Ascending aorta (tissue), 2 donors: Measurements from ENCODE around the gene CLK3. TPM values are rescaled to one million over a fixed set of nuclear protein-coding genes. Genes with fewer than 3 reads are reported as not detected.

ENCODE experiments used
- DNase-seq, 2 donors: peaks; one replicate each; pipeline ENCODE4 v3.0.0-alpha.2; 2019; ENCODE audit warnings: low spot score in 2 of 2
- H3K27ac ChIP-seq, 2 donors: fragments of 200-600 bp; sonication (generic); one replicate each; pipeline ENCODE4 v1.5.1; 2016 to 2017; ENCODE audit warnings: mild to moderate bottlenecking in 1 of 2
- H3K27me3 ChIP-seq: fragments of 200-600 bp; sonication (generic); one replicate; pipeline ENCODE4 v1.5.1; 2017
- H3K36me3 ChIP-seq, 2 donors: fragments of 200-600 bp; sonication (generic); one replicate each; pipeline ENCODE4 v1.5.1; 2016
- H3K4me1 ChIP-seq, 2 donors: fragments of 200-600 bp; sonication (generic); one replicate each; pipeline ENCODE4 v1.5.1; 2016 to 2017; ENCODE audit warnings: mild to moderate bottlenecking in 1 of 2
- H3K4me3 ChIP-seq, 2 donors: fragments of 200-600 bp; sonication (generic); one replicate each; pipeline ENCODE4 v1.5.1; 2016 to 2017; ENCODE audit warnings: mild to moderate bottlenecking in 1 of 2
- H3K9me3 ChIP-seq, 2 donors: fragments of 200-600 bp; sonication (generic); one replicate each; pipeline ENCODE4 v1.5.1; 2016
- intact Hi-C: fragments of 100-400 bp; cut with DNase I; formaldehyde crosslinking; loops from one replicate; pipeline ENCODE4 v1.15.1; 2023
- total RNA-seq: library from RNA; depleted of rRNA; stranded (reverse); fragments of >200 nt; gene quantifications from one replicate; pipeline ENCODE4 v1.1.0, GENCODE V29; 2016
- TF ChIP-seq, protein P1 (sequence below), 3 experiments: fragments of 200-600 bp in 2 of 3; fragments of 450-650 bp in 1 of 3; sonication (generic) in 2 of 3; IDR thresholded peaks; one replicate each; pipeline ENCODE4 v1.5.1; 2016 to 2019; ENCODE audit warnings: antibody characterized with exemption in 3 of 3, mild to moderate bottlenecking in 1 of 3, moderate library complexity in 1 of 3

Gene CLK3
- total RNA-seq, 1 donor from 2014 or later = 154 TPM

- no peaks in the 10 kb centered on the region for H3K27me3 ChIP-seq
- no peaks in the 10 kb centered on the region for H3K36me3 ChIP-seq
- intact Hi-C loops = no loop called here
- TF ChIP-seq, protein P1, sequence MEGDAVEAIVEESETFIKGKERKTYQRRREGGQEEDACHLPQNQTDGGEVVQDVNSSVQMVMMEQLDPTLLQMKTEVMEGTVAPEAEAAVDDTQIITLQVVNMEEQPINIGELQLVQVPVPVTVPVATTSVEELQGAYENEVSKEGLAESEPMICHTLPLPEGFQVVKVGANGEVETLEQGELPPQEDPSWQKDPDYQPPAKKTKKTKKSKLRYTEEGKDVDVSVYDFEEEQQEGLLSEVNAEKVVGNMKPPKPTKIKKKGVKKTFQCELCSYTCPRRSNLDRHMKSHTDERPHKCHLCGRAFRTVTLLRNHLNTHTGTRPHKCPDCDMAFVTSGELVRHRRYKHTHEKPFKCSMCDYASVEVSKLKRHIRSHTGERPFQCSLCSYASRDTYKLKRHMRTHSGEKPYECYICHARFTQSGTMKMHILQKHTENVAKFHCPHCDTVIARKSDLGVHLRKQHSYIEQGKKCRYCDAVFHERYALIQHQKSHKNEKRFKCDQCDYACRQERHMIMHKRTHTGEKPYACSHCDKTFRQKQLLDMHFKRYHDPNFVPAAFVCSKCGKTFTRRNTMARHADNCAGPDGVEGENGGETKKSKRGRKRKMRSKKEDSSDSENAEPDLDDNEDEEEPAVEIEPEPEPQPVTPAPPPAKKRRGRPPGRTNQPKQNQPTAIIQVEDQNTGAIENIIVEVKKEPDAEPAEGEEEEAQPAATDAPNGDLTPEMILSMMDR (IDR thresholded peaks at IDR 0.05) = no peak
- DNase-seq = no peak
- H3K4me1 ChIP-seq = peaks cover 0 to 4% of the 10 kb centered on the region in 2 donors
- H3K4me3 ChIP-seq = no peak overlapping the region
- no peaks in the 10 kb centered on the region for H3K9me3 ChIP-seq
- no peak overlapping the region for H3K27ac ChIP-seq
Observed at GRCh38 chr15:74603789-74604705, 11.6 kb upstream of the CLK3 start.

DNA sequence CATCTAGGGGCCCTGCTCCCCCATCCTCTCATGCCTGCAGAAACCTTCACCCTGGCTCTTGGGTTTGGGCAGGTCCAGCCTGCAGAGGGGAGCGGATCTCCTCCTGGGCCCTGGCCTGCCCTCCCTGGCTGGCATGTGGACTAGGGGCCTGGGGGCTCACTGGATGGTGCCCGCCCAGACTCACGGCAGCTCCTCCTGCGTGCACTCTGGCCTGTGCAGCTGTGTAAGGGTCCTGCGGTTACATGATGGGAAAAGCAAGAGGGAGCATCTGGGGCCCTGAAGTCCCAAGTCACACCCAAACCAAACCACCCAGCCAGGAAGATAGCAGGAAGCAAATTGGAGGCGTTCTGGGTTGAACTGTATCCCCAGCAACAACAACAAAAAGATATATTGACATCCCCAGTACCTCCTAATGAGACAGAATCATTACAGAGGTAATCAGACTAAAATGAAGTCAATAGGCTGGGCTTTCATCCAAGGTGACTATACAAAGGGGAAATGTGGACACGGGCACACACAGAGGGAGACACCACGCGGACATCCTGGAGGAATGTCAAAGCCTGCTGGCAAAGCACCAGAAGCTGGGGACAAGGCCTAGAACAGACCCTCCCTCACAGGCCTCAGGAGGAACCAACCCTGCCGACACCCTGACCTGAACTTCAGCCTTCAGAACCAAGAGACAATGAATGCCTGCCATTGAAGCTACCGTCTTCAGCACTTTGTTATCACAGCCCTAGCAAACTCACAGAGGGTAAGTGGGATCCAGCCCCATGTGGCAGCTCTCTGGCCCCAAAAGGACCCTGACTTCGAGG lies 10.4 kb upstream of the CLK3 start:
- Histone ChIP-seq H3K27me3 (no peaks in the 10 kb centered on the region), H3K4me3 (no peak overlapping the region), H3K9me3 (no peaks in the 10 kb centered on the region), H3K36me3 (no peaks in the 10 kb centered on the region), H3K4me1 (no peaks in the 10 kb centered on the region), H3K27ac (no peak overlapping the region)
- intact Hi-C loops = no loop called here
- DNase-seq = no peak
- TF ChIP-seq, protein P1 (IDR thresholded peaks at IDR 0.05) = no peak

GRCh38 chr15:74605795-74606150 lies 9.9 kb upstream of the CLK3 start:
- no peak overlapping the region for H3K4me3 ChIP-seq
- TF ChIP-seq, protein P1 (IDR thresholded peaks at IDR 0.05) = no peak
- no peak overlapping the region for H3K27ac ChIP-seq
- H3K9me3 ChIP-seq = no peaks in the 10 kb centered on the region
- DNase-seq = no peak
- no peaks in the 10 kb centered on the region for H3K27me3 ChIP-seq
- H3K36me3 ChIP-seq = no peaks in the 10 kb centered on the region
- no peaks in the 10 kb centered on the region for H3K4me1 ChIP-seq
- intact Hi-C loops = no loop called here

- Histone ChIP-seq H3K4me1 (no peaks in the 10 kb centered on the region), H3K27ac (no peak overlapping the region), H3K4me3 (no peak overlapping the region), H3K9me3 (no peaks in the 10 kb centered on the region), H3K27me3 (no peaks in the 10 kb centered on the region), H3K36me3 (no peaks in the 10 kb centered on the region)
- intact Hi-C loops = no loop called here
- DNase-seq = no peak
- TF ChIP-seq, protein P1 (IDR thresholded peaks at IDR 0.05) = no peak
Observed at GRCh38 chr15:74608786-74609185, 6.8 kb upstream of the CLK3 start.

GRCh38 chr15:74609938-74610301 lies 5.7 kb upstream of the CLK3 start:
- intact Hi-C loops = loop anchor here (10.0 kb wide), 1 partner anchor 345 kb away; the partner anchor contains the start of gene RPP25
- DNase-seq = no peak
- TF ChIP-seq, protein P1 (IDR thresholded peaks at IDR 0.05) = no peak
- H3K27ac ChIP-seq = no peak overlapping the region
- H3K4me1 ChIP-seq = peaks cover 3 to 5% of the 10 kb centered on the region in 2 donors
- no peaks in the 10 kb centered on the region for H3K27me3 ChIP-seq
- no peaks in the 10 kb centered on the region for H3K36me3 ChIP-seq
- H3K9me3 ChIP-seq = no peaks in the 10 kb centered on the region
- H3K4me3 ChIP-seq = no peak overlapping the region
